Sigmoid colon (tissue), 4 donors: Measurements from ENCODE around the gene THAP11.

ENCODE experiments used
- CTCF ChIP-seq, 4 experiments: fragments of 450-650 bp in 3 of 4; fragments of 200-600 bp in 1 of 4; IDR thresholded peaks; one replicate each; pipeline ENCODE4 v1.5.1; 2016 to 2019; ENCODE audit warnings: antibody characterized with exemption in 4 of 4, mild to moderate bottlenecking in 3 of 4, moderate library complexity in 2 of 4
- EP300 ChIP-seq, 4 donors: sonication (generic); formaldehyde crosslinking; IDR thresholded peaks; one replicate each; pipeline ENCODE4 v1.6.1; 2017; ENCODE audit warnings: antibody characterized with exemption in 4 of 4
- POLR2AphosphoS5 ChIP-seq, 4 donors: sonication (generic); formaldehyde crosslinking; IDR thresholded peaks; one replicate each; pipeline ENCODE4 v1.6.1; 2017; ENCODE audit warnings: antibody characterized with exemption in 4 of 4

DNA sequence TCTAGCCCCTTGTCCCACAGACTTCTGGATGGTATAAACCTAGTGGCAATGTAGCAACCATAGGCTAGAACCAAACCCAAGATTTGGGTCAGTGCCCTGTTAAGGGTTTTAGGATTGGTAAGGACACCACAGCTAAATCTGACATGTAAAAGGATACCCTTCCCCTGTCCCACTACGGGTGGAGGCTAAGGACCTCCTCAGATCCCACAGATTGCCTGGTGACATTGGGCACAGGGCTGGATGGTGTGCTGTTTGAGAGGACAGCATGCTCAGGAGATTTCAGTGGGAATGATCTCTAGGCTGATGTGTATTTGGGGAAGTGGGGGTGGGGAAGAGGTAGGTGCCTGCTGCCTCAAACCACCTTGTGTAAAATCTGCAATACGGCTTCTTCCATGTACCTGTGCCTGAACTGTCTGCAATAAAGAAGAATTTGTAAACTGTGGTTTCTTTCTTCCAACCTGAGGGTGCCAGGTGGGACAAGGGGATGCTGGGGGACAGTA lies 30.1 kb downstream of the THAP11 start:
- TF ChIP-seq POLR2AphosphoS5 (IDR thresholded peaks at IDR 0.05) (no peak), CTCF (IDR thresholded peaks at IDR 0.05) (no peak), EP300 (IDR thresholded peaks at IDR 0.05) (no peak)
